K562 (cell line): ENCODE measurements around the gene PLXNB1. TPM values are rescaled to one million over a fixed set of nuclear protein-coding genes. Genes with fewer than 3 reads are reported as not detected.

Source experiments
- ATAC-seq: fragments of 200-7000 bp; cut with Tn5 transposase; 3 replicates; pipeline ENCODE4 v1.9.1; 2020; ENCODE audit warnings: moderate library complexity
- BruUV-seq: library from RNA; stranded (reverse); fragments of 400-500 nt; replicated peaks from 2 replicates; lab custom pipeline; 2021; lab: Mats Ljungman, UMichigan
- CTCF ChIA-PET: fragments of 300-600 bp; formaldehyde crosslinking; extraction: SDS; loops from one replicate; lab custom pipeline; 2021; ENCODE audit warnings: low intra/inter-chr PET ratio; lab: Yijun Ruan, JAX
- POLR2A ChIA-PET: fragments of 300-600, 350-650 bp; sonication (Branson Sonifier 250); formaldehyde crosslinking; extraction: SDS; loops from one replicate; lab custom pipeline; 2021; ENCODE audit warnings: antibody characterized with exemption, inconsistent platforms; lab: Yijun Ruan, JAX
- DNase-seq, 4 experiments: peaks; one replicate each; pipeline versions ENCODE4 v3.0.0 to v3.0.0-alpha.2; 2011 to 2018; ENCODE audit warnings: low spot score in 3 of 4, mixed read lengths in 3 of 4; ENCODE audit errors: extremely low read depth in 1 of 4
- FAIRE-seq: peaks from 2 replicates; lab custom pipeline; 2011; peaks lifted over from hg19 to GRCh38; lab: Jason Lieb, UNC
- H2AFZ ChIP-seq: 2 replicates; pipeline ENCODE4 v1.6.0; 2011; ENCODE audit warnings: low read depth, low read length, control low read depth, inconsistent platforms
- H3K27ac ChIP-seq: fragments of 200-600 bp; 3 replicates; pipeline ENCODE4 v1.8.0; 2011; ENCODE audit warnings: low read depth, mild to moderate bottlenecking, control low read depth, inconsistent platforms, low read length, moderate library complexity, mixed read lengths; ENCODE audit errors: extremely low read depth
- H3K27me3 ChIP-seq, 2 experiments: fragments of 300-600 bp in 1 of 2; 2 replicates in 1 of 2; 3 replicates in 1 of 2; pipeline versions ENCODE4 v1.6.0 to v1.8.0; 2011; ENCODE audit warnings: inconsistent platforms in 2 of 2, low read length in 2 of 2, mild to moderate bottlenecking in 1 of 2, mixed read lengths in 1 of 2, moderate library complexity in 1 of 2; ENCODE audit not compliant: control insufficient read depth in 2 of 2, insufficient read depth in 2 of 2
- H3K36me3 ChIP-seq: fragments of 300-600 bp; 3 replicates; pipeline ENCODE4 v1.8.0; 2011; ENCODE audit warnings: mild to moderate bottlenecking, low read length, inconsistent platforms; ENCODE audit not compliant: control insufficient read depth, insufficient read depth
- H3K4me1 ChIP-seq, 2 experiments: fragments of 200-600 bp in 1 of 2; replicated peaks in 1 of 2; 2 replicates in 1 of 2; 3 replicates in 1 of 2; pipeline versions ENCODE4 v1.5.1 to v1.8.0; 2011; ENCODE audit warnings: inconsistent platforms in 2 of 2, low read length in 2 of 2, mild to moderate bottlenecking in 1 of 2, mixed read lengths in 1 of 2, moderate library complexity in 1 of 2; ENCODE audit not compliant: control insufficient read depth in 2 of 2, insufficient read depth in 2 of 2
- H3K4me2 ChIP-seq: 2 replicates; pipeline ENCODE4 v1.6.1; 2011; ENCODE audit warnings: low read length, control low read depth, inconsistent platforms, mixed read lengths; ENCODE audit not compliant: insufficient read depth
- H3K4me3 ChIP-seq: fragments of 200-600 bp; sonication (generic), shearing (Covaris generic); 2 replicates; pipeline ENCODE4 v1.5.1; 2016; ENCODE audit warnings: control low read depth, inconsistent platforms
- H3K79me2 ChIP-seq: fragments of 200-600 bp; 3 replicates; pipeline ENCODE4 v1.8.0; 2011; ENCODE audit warnings: low read length, inconsistent platforms; ENCODE audit not compliant: control insufficient read depth, insufficient read depth
- H3K9ac ChIP-seq, 2 experiments: 2 replicates each; pipeline versions ENCODE4 v1.6.0 to v1.6.1; 2011; ENCODE audit warnings: low read depth in 2 of 2, low read length in 2 of 2, control low read depth in 1 of 2, inconsistent platforms in 1 of 2, mild to moderate bottlenecking in 1 of 2, mixed read lengths in 1 of 2; ENCODE audit not compliant: insufficient read depth in 1 of 2
- H3K9me1 ChIP-seq: one replicate; pipeline ENCODE4 v1.6.0; 2011; ENCODE audit warnings: inconsistent platforms, mild to moderate bottlenecking, low read length, moderate library complexity; ENCODE audit not compliant: control insufficient read depth, insufficient read depth
- H3K9me3 ChIP-seq: replicated peaks from 2 replicates; pipeline ENCODE4 v1.5.1; 2011; ENCODE audit warnings: low read depth, low read length, inconsistent platforms; ENCODE audit not compliant: control insufficient read depth, insufficient read depth
- H4K20me1 ChIP-seq: replicated peaks from 2 replicates; pipeline ENCODE4 v1.6.1; 2011; ENCODE audit warnings: low read length, inconsistent platforms, mixed read lengths; ENCODE audit not compliant: control insufficient read depth, insufficient read depth
- ASH1L ChIP-seq: fragments of 450-650 bp; IDR thresholded peaks from 2 replicates; pipeline ENCODE4 v1.6.1; 2018; ENCODE audit warnings: borderline replicate concordance, mild to moderate bottlenecking, low read depth; ENCODE audit not compliant: partially characterized antibody
- DNMT1 ChIP-seq: fragments of 450-650 bp; IDR thresholded peaks from 2 replicates; pipeline ENCODE4 v1.6.1; 2016; ENCODE audit warnings: antibody characterized with exemption, mild to moderate bottlenecking
- ELF2 ChIP-seq: fragments of 250-450 bp; sonication (Bioruptor Pico); IDR thresholded peaks from 2 replicates; pipeline ENCODE4 v1.5.0; 2021; ENCODE audit warnings: mild to moderate bottlenecking
- HMG20B ChIP-seq: fragments of 250-450 bp; sonication (Bioruptor Pico); IDR thresholded peaks from 2 replicates; pipeline ENCODE4 v1.5.0; 2021; ENCODE audit warnings: mild to moderate bottlenecking
- JUN ChIP-seq, 2 experiments: sonication (generic) in 1 of 2; formaldehyde crosslinking in 1 of 2; IDR thresholded peaks; 2 replicates each; pipeline versions ENCODE4 v1.6.1 to v1.8.0; 2012 to 2022; ENCODE audit warnings: borderline replicate concordance in 2 of 2, mild to moderate bottlenecking in 2 of 2, improper control_type of control experiment in 1 of 2, low read depth in 1 of 2, low read length in 1 of 2, missing genetic modification reagents in 1 of 2
- KAT2B ChIP-seq: IDR thresholded peaks from one replicate; pipeline ENCODE4 v1.6.1; 2012; ENCODE audit warnings: low read depth, mild to moderate bottlenecking, control low read depth, inconsistent platforms, low read length, moderate library complexity
- MTF1 ChIP-seq: fragments of 250-450 bp; sonication (Bioruptor Pico); IDR thresholded peaks from 2 replicates; pipeline ENCODE4 v1.9.0; 2021; ENCODE audit warnings: moderate library complexity, mild to moderate bottlenecking, inconsistent platforms, borderline replicate concordance
- WGBS: fragments of 100-300 bp; shearing (Covaris generic); methylation state at CpG from one replicate; pipeline ENCODE4 v1.1.6; 2016; ENCODE audit warnings: low coverage, mixed read lengths; ENCODE audit not compliant: insufficient coverage; ENCODE audit errors: missing lambda C conversion rate; 5-methylcytosine and 5-hydroxymethylcytosine counted together
- in situ Hi-C: fragments of 300-500 bp; cut with MboI; formaldehyde crosslinking; loops from 4 replicates; pipeline ENCODE4 v1.15.0; 2018; ENCODE audit warnings: inconsistent platforms, mixed read lengths
- intact Hi-C: fragments of 100-400 bp; cut with micrococcal nuclease; formaldehyde crosslinking; loops from 2 replicates; pipeline ENCODE4 v1.14.2; 2022
- polyA plus RNA-seq, 8 experiments: library from polyadenylated mRNA; depleted of rRNA in 4 of 8; stranded (reverse) in 5 of 8; unstranded in 3 of 8; fragments of >200 nt; fragmentation: Nextera tagmentation in 2 of 8; fragmentation: Illumina TruSeq in 1 of 8; extraction: Ambion mirVana in 2 of 8; extraction: Trizol in 1 of 8; gene quantifications; 2 replicates each; pipeline versions ENCODE4 v1.2.1 to v1.2.3, GENCODE V29; 2011 to 2014; ENCODE audit warnings: inconsistent platforms in 1 of 8, missing spikeins in 1 of 8
- total RNA-seq, 7 experiments: library from RNA; depleted of rRNA in 6 of 7; stranded (reverse); fragments of >200 nt in 6 of 7; fragmentation: Illumina TruSeq in 2 of 7; extraction: Trizol in 2 of 7; gene quantifications; 2 replicates each; pipeline versions ENCODE4 v1.2.1 to v1.2.3, GENCODE V29; 2011 to 2021; ENCODE audit warnings: low replicate concordance in 1 of 7
- TF ChIP-seq, protein P1 (sequence below), 2 experiments: fragments of 200-800 bp in 1 of 2; sonication (Bioruptor generic) in 1 of 2; sonication (generic) in 1 of 2; formaldehyde crosslinking in 1 of 2; IDR thresholded peaks in 1 of 2; conservative IDR thresholded peaks in 1 of 2; 2 replicates each; pipeline versions ENCODE4 v1.5.0 to v1.6.1; 2016 to 2020; ENCODE audit warnings: missing compliant biosample characterization in 1 of 2, missing genetic modification characterization in 1 of 2, missing genetic modification reagents in 1 of 2
- TF ChIP-seq, protein P2 (sequence below): fragments of 250-450 bp; sonication (Bioruptor Pico); IDR thresholded peaks from 2 replicates; pipeline ENCODE4 v1.4.0; 2020; ENCODE audit warnings: mild to moderate bottlenecking, moderate library complexity, borderline replicate concordance
- TF ChIP-seq, protein P3 (sequence below): sonication (generic); formaldehyde crosslinking; IDR thresholded peaks from 2 replicates; pipeline ENCODE4 v1.8.0; 2022; ENCODE audit warnings: mild to moderate bottlenecking, missing genetic modification reagents
- TF ChIP-seq, protein P4 (sequence below): sonication (generic); formaldehyde crosslinking; IDR thresholded peaks from 2 replicates; pipeline ENCODE4 v1.9.0; 2022; ENCODE audit warnings: mild to moderate bottlenecking, missing genetic modification reagents

Gene PLXNB1
- total and polyA plus RNA-seq, 9 of the 15 experiments (the other 6 are each of a cell fraction or from before 2014, with no cell fraction given), result 0.17 to 17.4 (median 6.0) TPM

DNA sequence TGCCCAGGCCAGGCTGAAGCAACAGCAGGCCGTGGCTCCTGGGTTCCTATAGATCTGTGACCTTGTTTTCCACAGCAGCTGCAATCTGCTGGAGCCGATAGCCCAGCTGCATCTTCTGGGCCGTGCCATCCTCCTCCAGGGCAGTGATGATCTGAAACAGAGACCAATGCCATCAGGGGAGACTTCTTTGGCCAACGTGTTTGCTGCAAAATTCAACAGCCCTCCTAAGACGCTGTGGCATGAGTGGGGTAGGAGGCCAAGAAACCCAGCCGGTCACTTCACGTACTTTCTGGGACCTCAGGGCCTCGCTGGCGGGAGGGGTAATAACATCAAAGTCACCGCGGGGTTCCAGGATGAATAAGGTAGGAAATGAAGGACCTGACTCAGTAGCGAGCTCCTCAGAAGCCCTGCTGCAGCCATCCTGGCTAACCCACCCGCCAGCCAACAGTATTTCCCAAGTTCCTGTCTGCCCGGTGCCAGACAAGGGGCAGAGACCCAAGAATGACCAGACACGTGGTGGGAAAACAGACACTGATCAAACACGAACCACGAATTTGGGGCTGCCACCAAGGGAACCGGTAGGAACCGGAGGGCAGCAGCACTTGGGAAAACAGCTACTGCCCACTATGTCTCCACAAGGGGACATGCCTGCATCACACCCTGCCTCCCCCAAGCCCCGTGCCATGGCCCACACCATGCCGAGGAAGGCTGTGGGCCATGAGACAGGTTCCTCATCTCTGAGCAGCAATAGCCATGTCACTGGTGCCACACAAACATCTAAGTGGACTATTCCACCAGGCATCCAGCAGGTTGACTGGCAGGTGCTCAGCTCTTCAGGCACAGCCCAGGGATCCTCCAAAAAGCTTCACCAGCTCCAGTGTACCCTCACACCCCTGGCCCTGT is 25.2 kb downstream of the PLXNB1 start:
- no peak for ATAC-seq
- no TSS peak for BruUV-seq
- Histone ChIP-seq H3K4me3 (no peak overlapping the region), H3K4me2 (no peak overlapping the region), H3K9me1 (no peaks in the 10 kb centered on the region), H3K4me1 (peaks cover 0 to 3% of the 10 kb centered on the region in 2 experiments; a peak in 1 of 5 replicates), H3K9ac (peak overlapping the region in 1 of 2 experiments; percentile 23; a peak in 1 of 4 replicates), H2AFZ (no peak overlapping the region), H3K27me3 (no peaks in the 10 kb centered on the region), H3K79me2 (no peaks in the 10 kb centered on the region), H4K20me1 (0 out of 2 replicates have a peak, but pooled peaks cover 6% of the 10 kb centered on the region), H3K9me3 (no peaks in the 10 kb centered on the region), H3K36me3 (no peaks in the 10 kb centered on the region), H3K27ac (no peak overlapping the region)
- in situ Hi-C loops, result loop anchor here (5.0 kb wide), 1 partner anchor 33 kb away; no protein-coding TSS in a partner anchor
- no peak for FAIRE-seq
- POLR2A ChIA-PET, result interaction anchor here (0.6 to 0.7 kb wide), 3 partner anchors 22 to 989 kb away, joined by 3 read pairs; no protein-coding TSS in a partner anchor
- no peak for DNase-seq
- CTCF ChIA-PET, result no interaction called here
- intact Hi-C loops, result loop anchor here (5.0 to 10.0 kb wide), 3 partner anchors 100 to 210 kb away; partner anchors contain the start of gene SHISA5
- WGBS, result 50% methylated on average over 16 of the region's 21 CpGs
- TF ChIP-seq JUN (IDR thresholded peaks at IDR 0.05; ENCODE audit: borderline replicate concordance, low read depth, low read length) (no peak), JUN (CRISPR knock-in tag; IDR thresholded peaks at IDR 0.05; ENCODE audit: borderline replicate concordance) (no peak), ASH1L (no peak), KAT2B (no peak), DNMT1 (no peak), HMG20B (CRISPR knock-in tag) (no peak), ELF2 (CRISPR knock-in tag) (no peak), MTF1 (CRISPR knock-in tag) (no peak)
- TF ChIP-seq, protein P1, sequence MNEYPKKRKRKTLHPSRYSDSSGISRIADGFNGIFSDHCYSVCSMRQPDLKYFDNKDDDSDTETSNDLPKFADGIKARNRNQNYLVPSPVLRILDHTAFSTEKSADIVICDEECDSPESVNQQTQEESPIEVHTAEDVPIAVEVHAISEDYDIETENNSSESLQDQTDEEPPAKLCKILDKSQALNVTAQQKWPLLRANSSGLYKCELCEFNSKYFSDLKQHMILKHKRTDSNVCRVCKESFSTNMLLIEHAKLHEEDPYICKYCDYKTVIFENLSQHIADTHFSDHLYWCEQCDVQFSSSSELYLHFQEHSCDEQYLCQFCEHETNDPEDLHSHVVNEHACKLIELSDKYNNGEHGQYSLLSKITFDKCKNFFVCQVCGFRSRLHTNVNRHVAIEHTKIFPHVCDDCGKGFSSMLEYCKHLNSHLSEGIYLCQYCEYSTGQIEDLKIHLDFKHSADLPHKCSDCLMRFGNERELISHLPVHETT (CRISPR knock-in tag; conservative IDR thresholded peaks at IDR 0.05 in 1 of 2, IDR thresholded peaks at IDR 0.05 in 1 of 2), result no peak
- TF ChIP-seq, protein P2, sequence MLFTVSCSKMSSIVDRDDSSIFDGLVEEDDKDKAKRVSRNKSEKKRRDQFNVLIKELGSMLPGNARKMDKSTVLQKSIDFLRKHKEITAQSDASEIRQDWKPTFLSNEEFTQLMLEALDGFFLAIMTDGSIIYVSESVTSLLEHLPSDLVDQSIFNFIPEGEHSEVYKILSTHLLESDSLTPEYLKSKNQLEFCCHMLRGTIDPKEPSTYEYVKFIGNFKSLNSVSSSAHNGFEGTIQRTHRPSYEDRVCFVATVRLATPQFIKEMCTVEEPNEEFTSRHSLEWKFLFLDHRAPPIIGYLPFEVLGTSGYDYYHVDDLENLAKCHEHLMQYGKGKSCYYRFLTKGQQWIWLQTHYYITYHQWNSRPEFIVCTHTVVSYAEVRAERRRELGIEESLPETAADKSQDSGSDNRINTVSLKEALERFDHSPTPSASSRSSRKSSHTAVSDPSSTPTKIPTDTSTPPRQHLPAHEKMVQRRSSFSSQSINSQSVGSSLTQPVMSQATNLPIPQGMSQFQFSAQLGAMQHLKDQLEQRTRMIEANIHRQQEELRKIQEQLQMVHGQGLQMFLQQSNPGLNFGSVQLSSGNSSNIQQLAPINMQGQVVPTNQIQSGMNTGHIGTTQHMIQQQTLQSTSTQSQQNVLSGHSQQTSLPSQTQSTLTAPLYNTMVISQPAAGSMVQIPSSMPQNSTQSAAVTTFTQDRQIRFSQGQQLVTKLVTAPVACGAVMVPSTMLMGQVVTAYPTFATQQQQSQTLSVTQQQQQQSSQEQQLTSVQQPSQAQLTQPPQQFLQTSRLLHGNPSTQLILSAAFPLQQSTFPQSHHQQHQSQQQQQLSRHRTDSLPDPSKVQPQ (CRISPR knock-in tag), result no peak
- TF ChIP-seq, protein P3, sequence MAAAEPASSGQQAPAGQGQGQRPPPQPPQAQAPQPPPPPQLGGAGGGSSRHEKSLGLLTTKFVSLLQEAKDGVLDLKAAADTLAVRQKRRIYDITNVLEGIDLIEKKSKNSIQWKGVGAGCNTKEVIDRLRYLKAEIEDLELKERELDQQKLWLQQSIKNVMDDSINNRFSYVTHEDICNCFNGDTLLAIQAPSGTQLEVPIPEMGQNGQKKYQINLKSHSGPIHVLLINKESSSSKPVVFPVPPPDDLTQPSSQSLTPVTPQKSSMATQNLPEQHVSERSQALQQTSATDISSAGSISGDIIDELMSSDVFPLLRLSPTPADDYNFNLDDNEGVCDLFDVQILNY, result no peak
- TF ChIP-seq, protein P4, sequence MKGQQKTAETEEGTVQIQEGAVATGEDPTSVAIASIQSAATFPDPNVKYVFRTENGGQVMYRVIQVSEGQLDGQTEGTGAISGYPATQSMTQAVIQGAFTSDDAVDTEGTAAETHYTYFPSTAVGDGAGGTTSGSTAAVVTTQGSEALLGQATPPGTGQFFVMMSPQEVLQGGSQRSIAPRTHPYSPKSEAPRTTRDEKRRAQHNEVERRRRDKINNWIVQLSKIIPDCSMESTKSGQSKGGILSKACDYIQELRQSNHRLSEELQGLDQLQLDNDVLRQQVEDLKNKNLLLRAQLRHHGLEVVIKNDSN, result no peak
